Right renal pelvis (tissue), 4 donors: ENCODE results near the gene ITGAV. TPM values are rescaled to one million over a fixed set of nuclear protein-coding genes. Genes with fewer than 3 reads are reported as not detected.
A peak's percentile ranks its signal among the peaks of the same experiment; 100 is the strongest.
"Not testable (repeated sequence)": the region's sequence is repeated elsewhere in the genome, so short reads cannot be mapped to it uniquely, and the experiment has no call there.

Experiments
- DNase-seq, 4 donors: peaks; one replicate each; pipeline ENCODE4 v3.0.0-alpha.2; 2013; ENCODE audit warnings: low read depth in 4 of 4, low spot score in 3 of 4, missing footprints in 1 of 4
- polyA plus RNA-seq, 4 donors: library from polyadenylated mRNA; unstranded; fragments of 120-200 nt; gene quantifications; one replicate each; pipeline ENCODE4 v1.2.1, GENCODE V29; 2013; ENCODE audit not compliant: insufficient read length in 4 of 4

Gene ITGAV
- 10 to 100 TPM; 65.5 to 84.3 (median 73.7) TPM for polyA plus RNA-seq

DNA sequence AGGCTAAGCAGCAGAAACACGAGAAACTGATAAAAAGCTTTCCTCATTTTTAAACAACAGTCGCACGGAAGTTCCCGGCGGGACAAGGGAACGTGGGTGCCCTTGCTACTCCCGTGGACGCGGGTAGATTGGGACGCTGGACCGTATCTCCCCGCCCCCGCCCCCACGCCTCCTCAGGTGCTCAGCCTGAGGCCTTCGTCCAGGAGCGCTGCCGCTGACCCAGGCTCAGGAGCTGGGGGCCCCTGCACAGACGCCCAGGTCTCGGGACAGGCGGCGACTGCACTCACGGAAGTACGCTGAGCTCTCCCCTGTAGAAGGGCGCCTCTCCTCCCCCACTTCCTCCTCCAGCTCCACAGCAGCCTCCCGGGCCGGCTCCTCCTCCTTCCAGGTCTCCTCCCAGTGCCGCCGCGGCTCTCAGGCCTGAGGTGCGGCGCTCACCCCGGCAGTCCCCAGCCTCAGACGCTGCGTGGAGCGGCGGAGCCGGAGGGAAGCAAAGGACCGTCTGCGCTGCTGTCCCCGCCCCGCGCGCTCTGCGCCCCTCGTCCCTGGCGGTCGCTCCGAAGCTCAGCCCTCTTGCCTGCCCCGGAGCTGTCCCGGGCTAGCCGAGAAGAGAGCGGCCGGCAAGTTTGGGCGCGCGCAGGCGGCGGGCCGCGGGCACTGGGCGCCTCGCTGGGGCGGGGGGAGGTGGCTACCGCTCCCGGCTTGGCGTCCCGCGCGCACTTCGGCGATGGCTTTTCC, at the start of gene ITGAV:
TSS of gene ITGAV (plus strand) at position 445 of the 738 bp plus-strand sequence. CDS start at position 728, 283 bp downstream.
- peak; percentile 77 to 83 (median 81) for DNase-seq

GRCh38 chr2:186540941-186541340, 48.9 kb upstream of the ITGAV start:
- no peak for DNase-seq

DNA sequence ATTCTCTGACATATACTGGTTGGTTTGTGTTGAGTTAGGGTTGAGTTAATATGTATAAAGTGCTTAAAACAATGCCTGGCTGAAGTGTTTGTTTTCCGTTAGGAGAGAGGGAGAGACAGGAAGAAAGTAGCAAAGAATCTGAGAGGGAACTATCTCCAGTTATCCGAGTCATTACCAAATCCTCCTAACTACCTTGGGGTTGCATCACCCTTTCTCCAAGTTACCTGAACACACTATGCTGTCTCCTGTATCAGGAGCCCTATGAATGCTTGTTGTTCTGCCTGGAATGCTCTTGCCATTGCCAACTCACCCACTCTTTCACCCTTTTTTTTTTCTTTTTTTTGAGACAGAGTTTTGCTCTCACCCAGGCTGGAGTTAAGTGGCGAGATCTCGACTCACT, 47.9 kb upstream of the ITGAV start:
- no peak for DNase-seq

DNA sequence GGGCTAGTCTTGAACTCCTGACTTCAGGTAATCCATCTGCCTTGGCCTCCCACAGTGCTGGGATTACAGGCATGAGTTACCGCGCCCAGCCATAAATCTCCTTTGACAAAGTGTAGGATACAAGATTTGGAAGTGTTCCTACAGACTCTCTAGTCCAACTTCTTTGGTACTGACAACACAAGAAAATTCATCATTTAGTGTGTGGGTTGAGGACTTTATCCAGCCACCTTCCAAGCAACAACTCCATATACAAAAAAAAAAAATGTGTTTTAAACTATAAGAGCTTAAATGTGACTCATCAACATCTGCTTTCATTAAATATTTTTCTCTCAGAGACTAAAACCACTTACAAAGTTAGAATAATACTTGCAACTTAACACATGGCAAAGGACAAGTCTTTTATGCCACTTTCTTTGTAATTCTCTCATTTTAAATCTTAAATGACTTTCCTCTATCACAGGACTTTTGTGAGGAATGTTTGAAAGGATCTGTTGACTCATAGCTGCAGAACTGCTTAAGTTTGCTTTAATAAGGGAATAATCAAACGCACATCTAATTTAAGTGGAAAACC, 46.2 kb upstream of the ITGAV start:
- DNase-seq: no peak

GRCh38 chr2:186544255-186544675, 45.6 kb upstream of the ITGAV start:
- DNase-seq: peak in 1 of 4 donors; percentile 10

DNA sequence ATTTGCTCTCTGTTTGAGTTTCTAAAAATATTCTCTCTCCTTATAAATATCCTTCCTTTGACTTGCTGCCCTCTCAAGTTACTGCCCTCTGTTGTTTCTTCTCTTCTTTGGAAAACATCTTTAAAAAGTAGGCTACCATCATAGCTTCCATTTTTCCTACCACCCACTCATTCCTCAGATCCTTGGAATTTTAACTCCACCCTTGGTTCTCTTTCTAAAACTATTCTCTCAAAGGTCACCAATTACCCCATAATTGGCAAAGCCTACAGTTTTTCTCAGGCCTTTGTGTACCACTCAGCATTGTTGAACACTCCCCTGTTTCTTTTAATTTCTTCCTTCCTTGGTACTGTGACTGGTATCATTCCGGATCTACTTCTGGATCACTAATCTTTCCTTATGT, 43.0 kb upstream of the ITGAV start:
- no peak for DNase-seq

DNA sequence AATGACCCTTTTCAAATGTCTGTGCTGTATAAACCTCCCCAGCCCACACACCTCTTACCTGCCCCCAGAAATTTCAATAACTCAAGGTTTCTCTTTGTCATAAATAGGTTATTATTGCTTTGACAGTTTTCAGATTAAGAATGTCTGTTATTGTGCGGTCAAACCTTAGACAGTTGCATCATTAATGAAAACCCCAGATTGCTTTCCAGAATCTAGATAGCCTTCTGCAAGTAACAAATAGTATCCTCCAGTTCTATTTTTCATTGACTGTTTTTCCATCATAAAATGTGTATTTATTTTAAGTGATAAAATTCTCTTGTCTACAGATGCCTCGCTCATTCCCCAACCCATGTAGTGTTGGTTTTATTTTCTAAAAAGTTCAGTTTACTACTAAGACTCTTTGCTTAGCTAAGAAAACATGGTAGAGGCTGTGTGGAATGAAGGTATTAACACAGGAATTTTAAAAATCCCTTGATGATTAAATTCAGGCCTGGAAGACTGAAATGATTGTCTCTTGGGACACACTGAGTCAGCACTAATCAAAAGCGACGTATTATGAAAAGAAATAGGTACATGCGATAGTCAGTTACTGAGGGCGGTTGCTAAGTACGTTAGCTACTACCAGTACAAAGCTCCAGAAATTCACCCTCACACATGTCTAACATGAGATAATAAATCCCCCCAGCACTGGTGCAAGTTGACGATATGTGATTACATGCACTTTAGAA, 38.4 kb upstream of the ITGAV start:
- no peak for DNase-seq

DNA sequence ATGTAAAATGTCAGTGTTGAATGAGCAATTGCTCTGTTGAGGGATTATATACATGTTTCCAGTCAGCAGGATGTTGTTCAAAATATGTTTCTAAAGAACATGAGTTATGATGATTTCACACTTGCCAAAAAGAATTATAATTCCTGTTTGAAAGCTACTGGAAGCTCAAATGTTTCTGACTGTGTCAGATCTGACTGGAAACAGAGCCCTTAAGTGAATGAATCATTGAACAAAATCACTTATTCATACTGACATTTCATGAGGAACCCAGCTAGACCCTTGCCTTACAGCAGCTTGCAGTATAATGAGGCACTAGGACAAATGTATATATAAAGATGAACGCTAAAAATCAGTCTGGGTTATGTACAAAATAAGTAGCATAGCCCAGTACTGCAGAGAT, 35.4 kb upstream of the ITGAV start:
- no peak for DNase-seq

DNA sequence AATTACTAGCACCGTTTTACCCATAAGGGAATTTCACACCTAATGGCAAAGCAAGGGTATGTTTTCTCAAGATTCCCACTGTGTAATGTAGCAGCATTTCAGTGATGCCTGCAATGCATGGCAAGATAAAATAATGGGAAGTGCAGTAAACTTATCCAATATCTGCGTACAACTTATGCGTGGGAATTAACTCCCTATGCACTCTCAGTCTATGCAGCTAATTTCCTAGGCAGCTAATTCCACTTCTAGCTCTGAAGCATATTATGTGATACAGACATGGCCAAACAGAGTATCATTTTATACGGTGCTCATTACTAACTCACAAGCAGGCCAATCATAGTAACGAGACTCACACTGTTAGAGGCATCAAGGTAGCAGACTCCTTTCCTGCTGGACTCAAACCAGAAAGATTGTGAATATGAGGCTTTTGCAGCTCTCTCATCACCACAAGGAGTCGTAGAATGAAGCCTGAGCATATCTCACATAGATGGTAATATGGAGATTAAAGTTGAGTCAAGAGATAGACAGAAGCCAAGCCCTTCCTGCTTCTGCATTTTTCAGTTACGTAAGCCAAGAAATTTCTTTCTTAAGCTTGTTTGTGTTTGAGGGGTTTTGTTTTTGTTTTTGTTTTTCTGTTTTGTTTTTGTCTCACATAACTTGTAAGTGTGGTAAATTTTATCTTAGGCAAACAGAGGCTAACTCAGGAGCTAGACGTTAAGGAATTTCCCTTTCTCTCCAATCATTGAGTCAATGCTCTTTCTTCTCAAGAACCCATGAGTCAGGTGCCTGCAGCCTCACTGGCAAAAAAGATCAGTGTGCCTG, 34.8 kb upstream of the ITGAV start:
- DNase-seq: no peak

DNA sequence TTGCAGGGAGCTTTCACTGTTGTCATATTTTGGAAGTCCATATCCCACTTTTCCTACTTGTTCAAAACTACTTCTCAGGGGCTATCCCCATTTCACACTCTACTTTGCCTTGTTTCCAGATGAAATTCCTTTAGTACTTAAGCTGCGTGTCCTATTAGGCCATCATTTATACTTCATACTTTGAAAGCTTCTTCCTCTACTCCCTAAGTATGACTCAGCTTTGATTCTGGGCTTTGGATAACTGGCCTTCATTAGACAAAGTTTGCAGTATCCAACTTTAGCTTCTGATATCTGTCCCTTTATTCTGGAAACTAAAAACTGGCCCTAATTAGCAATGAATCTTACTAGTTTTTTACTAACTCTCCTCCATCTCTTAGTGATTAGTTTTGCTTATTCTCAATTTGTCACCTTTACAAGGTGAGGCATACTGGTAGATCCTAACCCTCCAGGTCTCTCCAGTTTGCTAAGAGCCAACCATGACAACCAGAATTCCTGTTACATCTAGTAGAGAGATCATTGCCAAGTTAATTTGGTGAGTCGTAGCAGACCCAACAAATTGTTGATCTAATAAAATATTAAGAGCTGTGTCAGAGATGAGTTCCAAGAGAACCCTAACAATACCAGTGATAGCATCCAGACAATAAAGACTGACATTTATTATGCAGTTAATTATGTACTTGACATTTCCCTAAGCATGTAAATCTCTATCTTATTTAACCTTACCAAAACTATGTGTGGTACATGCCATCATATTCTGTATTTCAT, 31.2 kb upstream of the ITGAV start:
- no peak for DNase-seq

- DNase-seq: no peak
Measured at GRCh38 chr2:186559370-186559769, 30.5 kb upstream of the ITGAV start.

- no peak for DNase-seq
Measured at GRCh38 chr2:186559848-186560247, 30.0 kb upstream of the ITGAV start.

DNA sequence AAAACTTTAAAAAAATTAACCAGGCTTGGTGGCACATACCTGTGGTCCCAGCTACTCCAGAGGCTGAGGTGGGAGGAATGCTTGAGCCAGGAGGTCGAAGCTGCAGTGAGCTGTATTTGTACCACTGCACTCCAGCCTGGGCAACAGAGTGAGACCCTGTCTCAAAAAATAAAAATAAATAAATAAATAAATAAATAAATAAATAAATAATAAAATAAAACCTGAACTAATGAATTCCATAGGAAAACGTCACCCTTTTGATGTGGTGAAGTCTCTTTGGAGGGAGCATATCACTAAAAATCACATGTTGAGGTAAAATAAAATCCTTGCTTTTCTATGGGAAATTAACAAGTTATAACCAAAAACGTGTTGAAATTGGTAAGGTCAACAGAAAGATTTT, 29.6 kb upstream of the ITGAV start:
- no peak for DNase-seq

DNA sequence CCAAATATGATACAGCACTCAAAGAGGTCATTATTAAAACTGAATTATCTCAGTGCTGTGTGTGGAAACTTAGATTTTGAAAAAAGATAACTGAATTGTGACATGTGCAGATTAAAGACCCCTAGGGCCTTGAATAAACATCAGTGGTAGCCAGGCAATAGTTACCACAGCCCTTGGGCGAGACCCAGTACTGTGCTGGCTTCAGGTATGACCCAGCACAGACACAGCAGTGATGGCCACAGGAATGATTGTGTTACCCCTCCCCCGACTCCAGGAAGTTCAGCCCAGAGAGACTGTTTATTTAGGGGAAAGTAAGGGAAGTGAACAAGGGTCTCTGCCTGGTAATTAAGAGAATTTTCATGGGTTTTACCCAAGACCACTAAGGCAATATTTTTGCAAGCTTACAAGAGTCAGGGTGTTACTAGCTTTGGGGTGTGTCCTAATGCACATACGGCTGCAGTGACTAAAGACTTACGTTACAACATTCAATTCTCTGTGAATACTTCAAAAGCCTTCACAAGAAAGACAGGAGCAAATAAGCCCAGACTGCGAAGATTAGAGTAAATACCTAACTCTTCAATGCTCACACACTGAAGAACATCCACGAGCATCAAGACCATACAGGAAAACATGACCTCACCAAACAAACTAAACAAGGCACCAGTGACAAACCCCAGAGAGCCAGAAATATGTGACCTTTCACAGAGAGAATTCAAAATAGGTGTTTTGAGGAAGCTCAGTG, 28.2 kb upstream of the ITGAV start:
- DNase-seq: no peak

DNA sequence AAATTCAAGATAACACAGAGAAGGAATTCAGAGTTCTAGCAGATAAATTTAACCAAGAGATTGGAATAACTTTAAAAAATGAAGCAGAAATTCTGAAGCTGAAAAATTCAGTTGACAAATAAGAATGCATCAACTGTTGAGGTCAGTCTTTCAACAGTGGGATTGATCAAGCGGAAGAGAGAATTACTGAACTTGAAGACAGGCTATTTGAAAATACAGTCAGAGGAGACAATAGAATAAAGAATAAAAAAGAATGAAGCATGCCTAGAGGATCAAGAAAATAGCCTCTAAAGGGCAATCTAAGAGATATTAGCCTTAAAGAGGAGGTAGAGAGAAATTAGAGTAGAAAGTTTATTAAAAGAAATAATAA, 27.7 kb upstream of the ITGAV start:
- DNase-seq: no peak

GRCh38 chr2:186568600-186568999, 21.3 kb upstream of the ITGAV start:
- DNase-seq: not testable (repeated sequence)

GRCh38 chr2:186569127-186569526, 20.7 kb upstream of the ITGAV start:
- not testable (repeated sequence) for DNase-seq

DNA sequence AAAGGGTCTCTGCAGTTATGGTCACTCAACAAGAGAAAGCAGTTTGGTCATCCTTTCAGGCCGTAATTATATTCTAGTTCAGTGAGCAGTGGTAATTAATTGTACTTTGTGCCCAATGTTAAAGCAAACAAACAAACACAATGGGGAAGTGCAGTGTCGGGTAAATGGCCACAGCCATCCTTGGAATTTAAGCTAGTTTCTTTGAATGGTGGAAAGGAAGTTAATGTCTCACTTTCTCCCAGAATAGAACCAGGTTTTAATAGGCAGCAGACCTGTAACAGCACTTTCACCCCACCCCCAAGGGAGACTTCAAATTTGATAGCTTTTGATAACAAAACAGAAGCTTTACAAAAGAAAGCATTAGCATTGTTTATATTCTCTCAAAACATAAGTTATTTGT, 20.0 kb upstream of the ITGAV start:
- peak in 1 of 4 donors; percentile 30 for DNase-seq

DNA sequence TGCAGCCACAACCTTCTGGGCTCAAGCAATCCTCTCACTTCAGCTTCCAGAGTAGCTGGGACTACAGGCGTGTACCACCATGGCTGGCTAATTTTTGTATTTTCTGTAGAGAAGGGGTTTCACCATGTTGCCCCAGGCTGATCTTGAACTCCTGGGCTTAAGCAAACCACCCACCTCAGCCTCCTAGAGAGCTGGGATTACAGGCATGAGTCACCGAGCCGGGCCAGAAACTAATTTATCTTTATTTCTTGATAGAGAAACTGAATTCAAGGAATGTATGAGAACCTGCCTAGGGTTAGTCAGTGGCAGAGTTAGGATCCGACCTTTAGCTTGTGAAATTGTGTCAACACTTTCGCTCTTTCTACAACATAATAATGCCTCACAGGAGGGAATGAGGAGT, 19.3 kb upstream of the ITGAV start:
- DNase-seq: no peak
